GM19395 (cell line): ENCODE measurements around the gene SERPINA5.

Experiments used
- ATAC-seq: cut with Tn5 transposase; IDR thresholded peaks from one replicate; pipeline ENCODE4 v1.9.1; 2021; ENCODE audit warnings: mild to moderate bottlenecking, moderate library complexity; ENCODE audit not compliant: unreplicated experiment

SERPINA5 gene

GRCh38 chr14:94548999-94549985 is 31.9 kb upstream of the SERPINA5 start:
- ATAC-seq = peak; percentile 76

GRCh38 chr14:94550041-94550440 is 31.2 kb upstream of the SERPINA5 start:
- no peak for ATAC-seq

GRCh38 chr14:94555991-94556390 is 25.2 kb upstream of the SERPINA5 start:
- ATAC-seq = no peak

- ATAC-seq = no peak
These were observed 23.9 kb upstream of the SERPINA5 start for GRCh38 chr14:94557327-94557726.

- no peak for ATAC-seq
These were observed 22.4 kb upstream of the SERPINA5 start for GRCh38 chr14:94558842-94559241.

- no peak for ATAC-seq
These were observed 21.5 kb upstream of the SERPINA5 start for GRCh38 chr14:94559638-94560290.

GRCh38 chr14:94560291-94560665 is 20.9 kb upstream of the SERPINA5 start:
- ATAC-seq = no peak

- ATAC-seq = no peak
These were observed 20.2 kb upstream of the SERPINA5 start, which contains the start of gene SERPINA4 for GRCh38 chr14:94560751-94561655. SERPINA4 (plus strand) TSS chr14:94561442; CDS start chr14:94563483, 2,041 bp downstream.

- ATAC-seq = no peak
These were observed 19.6 kb upstream of the SERPINA5 start for GRCh38 chr14:94561656-94562010.

- ATAC-seq = no peak
These were observed 19.2 kb upstream of the SERPINA5 start for GRCh38 chr14:94562022-94562421.

GRCh38 chr14:94562941-94563883 is 18.0 kb upstream of the SERPINA5 start:
- no peak for ATAC-seq

GRCh38 chr14:94564381-94564780 is 16.8 kb upstream of the SERPINA5 start:
- ATAC-seq = no peak

GRCh38 chr14:94568186-94568585 is 13.0 kb upstream of the SERPINA5 start:
- ATAC-seq = no peak

GRCh38 chr14:94569381-94570001 is 11.7 kb upstream of the SERPINA5 start:
- no peak for ATAC-seq

- no peak for ATAC-seq
These were observed 11.2 kb upstream of the SERPINA5 start for GRCh38 chr14:94570002-94570400.

GRCh38 chr14:94570440-94570839 is 10.8 kb upstream of the SERPINA5 start:
- no peak for ATAC-seq

- no peak for ATAC-seq
These were observed 9.8 kb upstream of the SERPINA5 start for GRCh38 chr14:94571395-94571794.

- no peak for ATAC-seq
These were observed 9.3 kb upstream of the SERPINA5 start for GRCh38 chr14:94571950-94572349.

GRCh38 chr14:94572637-94573303 is 8.5 kb upstream of the SERPINA5 start:
- ATAC-seq = no peak
